GM19035 (cell line): Measurements from ENCODE around the gene MROH9.
"Not testable (repeated sequence)": the region's sequence is repeated elsewhere in the genome, so short reads cannot be mapped to it uniquely, and the experiment has no call there.

Experiments
- ATAC-seq: cut with Tn5 transposase; IDR thresholded peaks from one replicate; pipeline ENCODE4 v1.9.1; 2021; ENCODE audit not compliant: unreplicated experiment

Gene MROH9

GRCh38 chr1:170935231-170935630 lies at the start of gene MROH9:
TSS of gene MROH9 (plus strand) at chr1:170935534. CDS start at chr1:170945557, 10,023 bp downstream.
- ATAC-seq: no peak

- ATAC-seq: no peak
Observed at GRCh38 chr1:170885551-170885950, 49.8 kb upstream of the MROH9 start.

GRCh38 chr1:170886460-170886859 lies 48.9 kb upstream of the MROH9 start:
- ATAC-seq: no peak

GRCh38 chr1:170887726-170888125 lies 47.6 kb upstream of the MROH9 start:
- no peak for ATAC-seq

- ATAC-seq: no peak
Observed at GRCh38 chr1:170891872-170892271, 43.5 kb upstream of the MROH9 start.

- no peak for ATAC-seq
Observed at GRCh38 chr1:170893655-170894297, 41.6 kb upstream of the MROH9 start.

GRCh38 chr1:170903961-170904360 lies 31.4 kb upstream of the MROH9 start:
- no peak for ATAC-seq

- ATAC-seq: no peak
Observed at GRCh38 chr1:170908942-170909341, 26.4 kb upstream of the MROH9 start.

- no peak for ATAC-seq
Observed at GRCh38 chr1:170910273-170910672, 25.1 kb upstream of the MROH9 start.

- ATAC-seq: no peak
Observed at GRCh38 chr1:170917373-170917772, 18.0 kb upstream of the MROH9 start.

- not testable (repeated sequence) for ATAC-seq
Observed at GRCh38 chr1:170924656-170925055, 10.7 kb upstream of the MROH9 start.

- no peak for ATAC-seq
Observed at GRCh38 chr1:170927955-170928840, 7.1 kb upstream of the MROH9 start.

- no peak for ATAC-seq
Observed at GRCh38 chr1:170929412-170929834, 5.9 kb upstream of the MROH9 start.

- ATAC-seq: peak; percentile 91
Observed at GRCh38 chr1:170929835-170930554, 5.3 kb upstream of the MROH9 start.

GRCh38 chr1:170931650-170932049 lies 3.7 kb upstream of the MROH9 start:
- no peak for ATAC-seq

- peak; percentile 59 for ATAC-seq
Observed at GRCh38 chr1:170932236-170932635, 3.1 kb upstream of the MROH9 start.

GRCh38 chr1:170938281-170938680 lies 2.9 kb downstream of the MROH9 start:
- ATAC-seq: no peak

GRCh38 chr1:170939476-170939875 lies 4.1 kb downstream of the MROH9 start:
- ATAC-seq: no peak

- not testable (repeated sequence) for ATAC-seq
Observed at GRCh38 chr1:170951744-170952143, 16.4 kb downstream of the MROH9 start.

- ATAC-seq: no peak
Observed at GRCh38 chr1:170959385-170959784, 24.1 kb downstream of the MROH9 start.

- ATAC-seq: no peak
Observed at GRCh38 chr1:170964506-170964905, 29.2 kb downstream of the MROH9 start.
